ENCODE measurements around the gene GPRC5C. TPM values are rescaled to one million over a fixed set of nuclear protein-coding genes. Genes with fewer than 3 reads are reported as not detected.

The GPRC5C gene
- total and polyA plus RNA-seq, 3 experiments from 2014 or later = 0.27 TPM; not detected in 2

DNA sequence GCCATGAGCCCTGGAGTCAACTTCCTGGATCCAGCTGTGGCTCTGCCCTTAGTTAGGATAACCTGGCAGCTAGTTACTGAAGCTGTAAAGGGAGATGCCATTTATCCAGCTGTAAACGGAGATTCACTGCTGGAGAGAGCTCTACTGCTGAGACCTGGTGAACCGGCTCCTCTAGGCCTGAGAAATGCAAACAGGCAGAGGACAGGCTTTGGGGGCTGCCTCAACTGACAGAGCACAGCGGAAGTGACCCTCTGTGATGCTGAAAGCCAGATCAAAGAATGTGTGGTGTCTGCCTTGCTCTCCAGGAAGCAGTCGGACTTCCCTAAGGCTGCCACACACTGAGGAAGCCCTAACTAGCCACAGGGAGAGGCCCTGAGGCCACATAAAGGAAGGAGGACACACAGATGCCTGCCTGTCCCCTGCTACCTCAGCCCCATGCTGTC, 21.9 kb upstream of the GPRC5C start:
- Mint-ChIP-seq H3K27ac (no peak overlapping the region), H3K4me3 (no peak overlapping the region), H3K27me3 (peaks cover 15 to 17% of the 10 kb centered on the region in 2 donors), H3K9me3 (peaks cover 0 to 4% (median 0%) of the 10 kb centered on the region in 5 donors), H3K4me1 (peaks cover 0 to 3% (median 0%) of the 10 kb centered on the region in 3 donors), H3K36me3 (no peaks in the 10 kb centered on the region)
- ChIA-PET CTCF (interaction anchor here (0.9 kb wide), 1 partner anchor 31 kb away, joined by 3 read pairs; no protein-coding TSS in a partner anchor), POLR2A (interaction anchor here (0.6 kb wide), 1 partner anchor 8 kb away, joined by 3 read pairs; no protein-coding TSS in a partner anchor)
- Histone ChIP-seq H3K27me3 (ENCODE audit: insufficient read depth, low read length, poor library complexity, severe bottlenecking) (no peaks in the 10 kb centered on the region), H3K4me1 (ENCODE audit: insufficient read depth, low read length) (no peaks in the 10 kb centered on the region), H3K4me3 (ENCODE audit: low read length) (no peak overlapping the region), H3K27ac (ENCODE audit: low read depth, low read length) (no peak overlapping the region), H3K36me3 (ENCODE audit: insufficient read depth, low read length) (no peaks in the 10 kb centered on the region), H3K9me3 (ENCODE audit: low read length) (no peaks in the 10 kb centered on the region)
- DNase-seq = no peak

DNA sequence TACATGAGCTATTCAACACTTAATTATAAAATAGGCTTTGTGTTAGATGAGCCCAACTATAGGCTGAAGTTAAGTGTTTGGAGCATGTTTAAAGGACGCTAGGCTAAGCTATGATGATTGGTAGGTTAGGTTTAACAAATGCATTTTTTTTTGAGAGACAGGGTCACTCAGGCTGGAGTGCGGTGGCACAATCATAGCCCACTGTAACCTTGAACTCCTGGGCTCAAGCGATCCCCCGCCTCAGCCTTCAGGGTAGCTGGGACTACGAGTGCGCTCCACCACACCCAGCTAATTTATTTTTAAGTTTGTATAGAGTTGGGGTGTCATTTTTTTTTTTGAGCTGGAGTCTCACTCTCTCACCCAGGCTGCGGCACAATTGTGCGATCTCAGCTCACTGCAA, 19.3 kb upstream of the GPRC5C start:
- H3K36me3 Mint-ChIP-seq = no peaks in the 10 kb centered on the region
- Histone ChIP-seq H3K9me3 (ENCODE audit: low read length) (no peaks in the 10 kb centered on the region), H3K36me3 (ENCODE audit: insufficient read depth, low read length) (no peaks in the 10 kb centered on the region), H3K27me3 (ENCODE audit: insufficient read depth, low read length, poor library complexity, severe bottlenecking) (no peaks in the 10 kb centered on the region), H3K27ac (ENCODE audit: low read depth, low read length) (no peak overlapping the region), H3K4me1 (ENCODE audit: insufficient read depth, low read length) (no peaks in the 10 kb centered on the region), H3K4me3 (ENCODE audit: low read length) (no peak overlapping the region)
- CTCF ChIA-PET = interaction anchor here (1.0 kb wide), 1 partner anchor 33 kb away, joined by 3 read pairs; no protein-coding TSS in a partner anchor
- H3K27ac Mint-ChIP-seq = no peak overlapping the region
- peaks cover 0 to 4% (median 0%) of the 10 kb centered on the region in 5 donors for H3K9me3 Mint-ChIP-seq
- no peaks in the 10 kb centered on the region for H3K4me1 Mint-ChIP-seq
- POLR2A ChIA-PET = no interaction called here
- DNase-seq = no peak
- no peak overlapping the region for H3K4me3 Mint-ChIP-seq
- H3K27me3 Mint-ChIP-seq = peaks cover 17 to 18% of the 10 kb centered on the region in 2 donors

DNA sequence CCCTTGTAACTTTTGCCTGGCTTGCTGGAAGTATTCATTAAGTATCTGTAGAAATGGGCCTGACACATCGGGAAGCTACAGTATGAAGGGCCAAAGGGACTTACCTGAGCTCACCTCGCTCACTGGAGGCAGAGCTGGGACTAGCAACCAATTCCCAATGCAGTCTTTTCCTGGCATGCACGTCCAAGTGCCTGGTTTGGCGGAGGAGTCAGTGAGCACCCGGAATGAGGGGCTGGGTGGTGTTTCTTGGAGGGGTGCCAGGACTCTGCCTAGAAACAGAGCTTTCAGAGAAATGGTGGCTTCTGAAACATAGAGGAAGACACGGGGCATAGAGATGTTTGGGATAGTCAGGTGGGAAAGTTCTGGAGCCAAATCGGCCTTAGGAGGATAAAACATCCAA, 18.4 kb upstream of the GPRC5C start:
- CTCF ChIA-PET = no interaction called here
- Mint-ChIP-seq H3K27ac (no peak overlapping the region), H3K27me3 (peaks cover 17 to 21% of the 10 kb centered on the region in 2 donors), H3K9me3 (peaks cover 0 to 4% (median 0%) of the 10 kb centered on the region in 5 donors), H3K4me1 (no peaks in the 10 kb centered on the region), H3K4me3 (no peak overlapping the region), H3K36me3 (no peaks in the 10 kb centered on the region)
- no peak overlapping the region for H3K4me3 ChIP-seq (ENCODE audit: low read length)
- H3K9me3 ChIP-seq (ENCODE audit: low read length) = no peaks in the 10 kb centered on the region
- no peak overlapping the region for H3K27ac ChIP-seq (ENCODE audit: low read depth, low read length)
- H3K4me1 ChIP-seq (ENCODE audit: insufficient read depth, low read length) = no peaks in the 10 kb centered on the region
- no peak for DNase-seq
- POLR2A ChIA-PET = no interaction called here
- no peaks in the 10 kb centered on the region for H3K27me3 ChIP-seq (ENCODE audit: insufficient read depth, low read length, poor library complexity, severe bottlenecking)
- H3K36me3 ChIP-seq (ENCODE audit: insufficient read depth, low read length) = no peaks in the 10 kb centered on the region

DNA sequence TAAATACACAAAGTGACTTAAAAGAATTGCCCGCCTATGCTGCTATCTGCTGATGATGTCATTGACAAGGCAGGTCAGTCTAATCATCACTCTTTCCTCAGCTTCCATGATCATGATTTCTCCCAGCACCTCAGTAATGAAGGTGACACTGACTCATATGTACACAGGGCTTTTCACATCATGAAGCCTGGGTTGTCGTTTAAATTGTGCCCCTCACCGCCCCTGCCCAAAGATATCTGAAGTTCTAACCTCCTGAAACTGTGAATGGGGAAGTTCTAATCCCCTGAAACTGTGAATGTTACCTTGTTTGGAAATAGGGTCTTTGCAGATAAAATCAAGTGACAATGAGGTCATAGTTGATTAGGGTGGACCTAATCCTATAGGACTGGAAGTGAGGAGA, 17.4 kb upstream of the GPRC5C start:
- CTCF ChIA-PET = interaction anchor here (1.7 kb wide), 1 partner anchor 43 kb away, joined by 4 read pairs; no protein-coding TSS in a partner anchor
- no peak overlapping the region for H3K27ac Mint-ChIP-seq

DNA sequence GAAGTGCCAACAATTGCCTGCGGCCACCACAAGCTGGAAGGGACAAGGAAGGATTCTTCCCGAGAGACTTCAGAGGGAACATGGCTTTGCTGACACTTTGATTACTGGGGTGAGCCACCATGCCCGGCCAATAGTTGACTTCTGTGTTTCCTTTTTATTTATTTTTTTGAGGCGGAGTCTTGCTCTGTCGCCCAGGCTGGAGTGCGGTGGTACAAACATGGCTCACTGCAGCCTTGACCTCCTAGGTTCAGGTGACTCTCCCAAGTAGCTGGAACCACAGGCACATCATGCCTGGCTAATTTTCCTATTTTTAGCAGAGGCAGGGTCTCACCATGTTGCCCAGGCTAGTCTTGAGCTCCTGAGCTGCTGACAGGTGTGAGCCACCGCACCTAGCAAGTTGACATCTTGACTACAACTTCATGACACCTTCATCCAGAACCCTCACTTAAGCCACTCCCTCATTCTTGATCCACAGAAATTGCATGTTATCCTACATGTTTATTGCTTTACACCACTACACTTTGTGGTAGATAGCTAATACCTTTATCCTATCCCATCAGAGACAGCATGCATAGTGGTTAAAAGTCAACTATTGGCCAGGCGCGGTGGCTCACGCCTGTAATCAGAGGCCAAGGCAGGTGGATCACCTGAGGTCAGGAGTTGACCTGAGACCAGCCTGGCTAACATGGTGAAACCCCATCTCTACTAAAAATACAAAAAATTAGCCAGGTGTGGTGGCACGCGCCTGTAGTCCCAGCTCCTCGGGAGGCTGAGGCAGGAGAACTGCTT, 16.1 kb upstream of the GPRC5C start:
- POLR2A ChIA-PET = no interaction called here
- peaks cover 0 to 1% (median 0%) of the 10 kb centered on the region in 5 donors for H3K9me3 Mint-ChIP-seq
- no peak overlapping the region for H3K27ac Mint-ChIP-seq

More for the DNA sequence above, 17.4 kb upstream of the GPRC5C start:
- Histone ChIP-seq H3K27ac (ENCODE audit: low read depth, low read length) (peak overlapping the region; percentile 40), H3K9me3 (ENCODE audit: low read length) (no peaks in the 10 kb centered on the region), H3K4me3 (ENCODE audit: low read length) (no peak overlapping the region), H3K36me3 (ENCODE audit: insufficient read depth, low read length) (no peaks in the 10 kb centered on the region), H3K27me3 (ENCODE audit: insufficient read depth, low read length, poor library complexity, severe bottlenecking) (no peaks in the 10 kb centered on the region), H3K4me1 (ENCODE audit: insufficient read depth, low read length) (no peaks in the 10 kb centered on the region)
- H3K9me3 Mint-ChIP-seq = peaks cover 0 to 4% (median 0%) of the 10 kb centered on the region in 5 donors
- POLR2A ChIA-PET = no interaction called here
- H3K4me3 Mint-ChIP-seq = no peak overlapping the region
- no peak for DNase-seq
- no peaks in the 10 kb centered on the region for H3K36me3 Mint-ChIP-seq
- H3K27me3 Mint-ChIP-seq = peaks cover 17 to 24% of the 10 kb centered on the region in 2 donors
- no peaks in the 10 kb centered on the region for H3K4me1 Mint-ChIP-seq

DNA sequence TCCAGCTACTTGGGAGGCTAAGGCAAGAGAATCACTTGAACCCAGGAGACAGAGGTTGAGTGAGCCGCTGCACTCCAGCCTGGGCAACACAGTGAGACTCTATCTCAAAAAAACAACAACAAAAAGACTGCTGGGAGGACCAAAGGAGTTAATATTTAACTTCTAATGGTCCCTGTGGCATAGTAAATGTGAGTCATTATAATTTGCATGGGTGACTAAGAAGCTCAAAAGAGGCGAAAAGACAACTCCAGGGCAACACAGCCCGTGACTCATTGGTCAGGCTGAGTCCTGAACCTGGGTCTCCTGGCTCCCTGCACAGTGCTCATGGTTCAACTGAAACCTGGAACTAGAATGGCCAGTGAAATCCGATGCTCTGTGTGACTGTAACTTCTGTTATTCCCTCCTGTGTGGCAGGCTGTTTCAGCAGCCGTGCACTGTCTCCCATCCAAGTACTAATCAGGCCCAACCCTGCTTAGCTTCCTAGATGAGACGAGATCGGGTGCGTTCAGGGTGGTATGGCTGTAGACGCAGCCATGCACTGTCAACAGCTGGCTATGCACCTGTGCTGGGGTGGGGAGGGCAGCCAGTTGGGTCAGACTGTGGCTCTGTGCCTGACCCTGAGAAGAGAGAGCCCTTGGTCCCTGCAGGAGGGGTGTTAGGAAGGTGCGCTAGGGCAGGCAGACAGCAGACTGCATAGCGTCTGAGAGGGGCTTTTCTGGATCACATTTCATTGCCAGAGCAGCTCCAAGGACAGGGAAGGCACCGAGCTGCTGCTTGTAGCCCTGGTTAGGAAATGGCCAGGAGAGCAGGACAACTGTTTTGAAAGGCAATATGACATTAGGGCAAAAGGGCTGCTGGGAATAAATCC, 14.5 kb upstream of the GPRC5C start:
- Histone ChIP-seq H3K36me3 (ENCODE audit: insufficient read depth, low read length) (no peaks in the 10 kb centered on the region), H3K4me1 (ENCODE audit: insufficient read depth, low read length) (no peaks in the 10 kb centered on the region), H3K27ac (ENCODE audit: low read depth, low read length) (no peak overlapping the region), H3K9me3 (ENCODE audit: low read length) (no peaks in the 10 kb centered on the region), H3K4me3 (ENCODE audit: low read length) (no peak overlapping the region), H3K27me3 (ENCODE audit: insufficient read depth, low read length, poor library complexity, severe bottlenecking) (no peaks in the 10 kb centered on the region)
- Mint-ChIP-seq H3K9me3 (no peaks in the 10 kb centered on the region), H3K4me3 (no peak overlapping the region), H3K27me3 (peaks cover 13 to 27% of the 10 kb centered on the region in 2 donors), H3K4me1 (no peaks in the 10 kb centered on the region), H3K27ac (no peak overlapping the region), H3K36me3 (no peaks in the 10 kb centered on the region)
- no peak for DNase-seq
- CTCF ChIA-PET = interaction anchor here (1.5 kb wide), 1 partner anchor 48 kb away, joined by 3 read pairs; no protein-coding TSS in a partner anchor
- POLR2A ChIA-PET = no interaction called here

More for the DNA sequence above, 16.1 kb upstream of the GPRC5C start:
- CTCF ChIA-PET = interaction anchor here (0.8 to 1.7 kb wide), 2 partner anchors 37 to 41 kb away, joined by 3 to 4 read pairs; no protein-coding TSS in a partner anchor
- DNase-seq = no peak
- Histone ChIP-seq H3K36me3 (ENCODE audit: insufficient read depth, low read length) (no peaks in the 10 kb centered on the region), H3K4me1 (ENCODE audit: insufficient read depth, low read length) (no peaks in the 10 kb centered on the region), H3K9me3 (ENCODE audit: low read length) (no peaks in the 10 kb centered on the region), H3K4me3 (ENCODE audit: low read length) (no peak overlapping the region), H3K27ac (ENCODE audit: low read depth, low read length) (no peak overlapping the region), H3K27me3 (ENCODE audit: insufficient read depth, low read length, poor library complexity, severe bottlenecking) (no peaks in the 10 kb centered on the region)
- Mint-ChIP-seq H3K4me3 (no peak overlapping the region), H3K4me1 (no peaks in the 10 kb centered on the region), H3K36me3 (no peaks in the 10 kb centered on the region), H3K27me3 (peaks cover 12 to 28% of the 10 kb centered on the region in 2 donors)

DNA sequence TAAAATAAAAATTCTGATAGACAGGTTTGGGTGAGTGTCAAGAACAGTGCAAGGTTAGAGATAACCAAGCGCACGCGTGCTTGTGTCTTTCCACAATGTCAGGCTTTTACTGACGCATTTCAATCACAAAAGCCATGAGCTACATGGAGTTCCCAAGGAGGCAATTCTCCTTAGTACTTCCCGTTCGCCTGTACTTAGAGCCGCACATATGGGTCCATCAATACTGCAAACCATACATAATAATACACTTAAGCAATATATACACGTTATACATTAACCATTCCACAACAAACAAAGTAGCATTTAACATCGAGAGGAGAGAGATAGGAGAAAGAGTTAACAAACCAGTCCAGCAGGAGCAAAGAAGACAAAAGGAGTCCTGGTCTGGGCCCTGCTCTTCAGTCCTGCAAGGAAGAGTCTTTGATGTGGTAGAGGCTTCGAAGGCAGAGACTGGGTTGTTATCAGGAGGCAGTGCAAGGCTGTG, 11.9 kb upstream of the GPRC5C start:
- Histone ChIP-seq H3K27me3 (ENCODE audit: insufficient read depth, low read length, poor library complexity, severe bottlenecking) (no peaks in the 10 kb centered on the region), H3K27ac (ENCODE audit: low read depth, low read length) (no peak overlapping the region), H3K9me3 (ENCODE audit: low read length) (no peaks in the 10 kb centered on the region), H3K4me3 (ENCODE audit: low read length) (no peak overlapping the region), H3K4me1 (ENCODE audit: insufficient read depth, low read length) (no peaks in the 10 kb centered on the region), H3K36me3 (ENCODE audit: insufficient read depth, low read length) (no peaks in the 10 kb centered on the region)
- Mint-ChIP-seq H3K9me3 (no peaks in the 10 kb centered on the region), H3K4me3 (no peak overlapping the region), H3K27me3 (peaks cover 7 to 31% of the 10 kb centered on the region in 2 donors), H3K36me3 (no peaks in the 10 kb centered on the region), H3K4me1 (no peaks in the 10 kb centered on the region), H3K27ac (no peak overlapping the region)
- CTCF ChIA-PET = no interaction called here
- DNase-seq = no peak
- POLR2A ChIA-PET = no interaction called here

Measured in CD8-positive, alpha-beta memory T cell (primary cell).